ENCODE data around the gene MTFMT. TPM values are rescaled to one million over a fixed set of nuclear protein-coding genes. Genes with fewer than 3 reads are reported as not detected.

The MTFMT gene
- total and polyA plus RNA-seq, 2 experiments from 2014 or later: 19.0 to 36.0 TPM

- Histone ChIP-seq H3K4me1 (ENCODE audit: insufficient read depth) (peaks cover 14% of the 10 kb centered on the region), H3K36me3 (ENCODE audit: insufficient read depth) (no peaks in the 10 kb centered on the region), H3K79me2 (replicated peaks; ENCODE audit: insufficient read depth) (no peaks in the 10 kb centered on the region), H3K27me3 (ENCODE audit: insufficient read depth) (peaks cover 11% of the 10 kb centered on the region), H3K4me2 (no peak overlapping the region), H2AFZ (peak overlapping the region; percentile 78; the same call in 1 of the 2 replicates), H4K20me1 (replicated peaks; ENCODE audit: insufficient read depth) (no peaks in the 10 kb centered on the region), H3K27ac (ENCODE audit: low read depth) (no peak overlapping the region), H3K4me3 (no peak overlapping the region), H3K9me2 (ENCODE audit: insufficient read depth) (no peaks in the 10 kb centered on the region), H3F3A (replicated peaks; ENCODE audit: low read depth) (peaks cover 5% of the 10 kb centered on the region; the same call in 1 of the 2 replicates)
- peaks cover 16% of the 10 kb centered on the region for H3K27me3 Mint-ChIP-seq (ENCODE audit: insufficient read depth, low read depth, poor library complexity)
- ATAC-seq: no peak
- no peak for DNase-seq (ENCODE audit: low spot score)
- H3K27ac Mint-ChIP-seq: no peak overlapping the region
- H3K9me3 Mint-ChIP-seq: peaks cover 5% of the 10 kb centered on the region; the same call in 2 of the 3 replicates
- peaks cover 17% of the 10 kb centered on the region for H3K4me1 Mint-ChIP-seq
- H3K36me3 Mint-ChIP-seq (ENCODE audit: low read depth): no peaks in the 10 kb centered on the region; the same call in 2 of the 3 replicates
- TF ChIP-seq STAT1 (IDR thresholded peaks at IDR 0.05; ENCODE audit: unreplicated experiment) (no peak), REST (IDR thresholded peaks at IDR 0.05; ENCODE audit: unreplicated experiment) (no peak), POLR2AphosphoS5 (IDR thresholded peaks at IDR 0.05; ENCODE audit: low read depth) (no peak), EZH2 (IDR thresholded peaks at IDR 0.05; ENCODE audit: low read depth, unreplicated experiment) (no peak), ETS1 (IDR thresholded peaks at IDR 0.05) (no peak), ZNF331 (CRISPR knock-in tag; IDR thresholded peaks at IDR 0.05; ENCODE audit: low read depth) (no peak), EZH2phosphoT487 (IDR thresholded peaks at IDR 0.05; ENCODE audit: unreplicated experiment) (no peak), CREB1 (CRISPR knock-in tag; IDR thresholded peaks at IDR 0.05; ENCODE audit: low read depth) (no peak), ZNF114 (CRISPR knock-in tag; IDR thresholded peaks at IDR 0.05) (no peak), NANOG (IDR thresholded peaks at IDR 0.05; ENCODE audit: borderline replicate concordance) (no peak), JUNB (IDR thresholded peaks at IDR 0.05; ENCODE audit: unreplicated experiment) (no peak)
- TF ChIP-seq, protein P1, sequence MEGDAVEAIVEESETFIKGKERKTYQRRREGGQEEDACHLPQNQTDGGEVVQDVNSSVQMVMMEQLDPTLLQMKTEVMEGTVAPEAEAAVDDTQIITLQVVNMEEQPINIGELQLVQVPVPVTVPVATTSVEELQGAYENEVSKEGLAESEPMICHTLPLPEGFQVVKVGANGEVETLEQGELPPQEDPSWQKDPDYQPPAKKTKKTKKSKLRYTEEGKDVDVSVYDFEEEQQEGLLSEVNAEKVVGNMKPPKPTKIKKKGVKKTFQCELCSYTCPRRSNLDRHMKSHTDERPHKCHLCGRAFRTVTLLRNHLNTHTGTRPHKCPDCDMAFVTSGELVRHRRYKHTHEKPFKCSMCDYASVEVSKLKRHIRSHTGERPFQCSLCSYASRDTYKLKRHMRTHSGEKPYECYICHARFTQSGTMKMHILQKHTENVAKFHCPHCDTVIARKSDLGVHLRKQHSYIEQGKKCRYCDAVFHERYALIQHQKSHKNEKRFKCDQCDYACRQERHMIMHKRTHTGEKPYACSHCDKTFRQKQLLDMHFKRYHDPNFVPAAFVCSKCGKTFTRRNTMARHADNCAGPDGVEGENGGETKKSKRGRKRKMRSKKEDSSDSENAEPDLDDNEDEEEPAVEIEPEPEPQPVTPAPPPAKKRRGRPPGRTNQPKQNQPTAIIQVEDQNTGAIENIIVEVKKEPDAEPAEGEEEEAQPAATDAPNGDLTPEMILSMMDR (conservative IDR thresholded peaks at IDR 0.05; ENCODE audit: low read depth in 2 of 2): no peak
- TF ChIP-seq, protein P2, sequence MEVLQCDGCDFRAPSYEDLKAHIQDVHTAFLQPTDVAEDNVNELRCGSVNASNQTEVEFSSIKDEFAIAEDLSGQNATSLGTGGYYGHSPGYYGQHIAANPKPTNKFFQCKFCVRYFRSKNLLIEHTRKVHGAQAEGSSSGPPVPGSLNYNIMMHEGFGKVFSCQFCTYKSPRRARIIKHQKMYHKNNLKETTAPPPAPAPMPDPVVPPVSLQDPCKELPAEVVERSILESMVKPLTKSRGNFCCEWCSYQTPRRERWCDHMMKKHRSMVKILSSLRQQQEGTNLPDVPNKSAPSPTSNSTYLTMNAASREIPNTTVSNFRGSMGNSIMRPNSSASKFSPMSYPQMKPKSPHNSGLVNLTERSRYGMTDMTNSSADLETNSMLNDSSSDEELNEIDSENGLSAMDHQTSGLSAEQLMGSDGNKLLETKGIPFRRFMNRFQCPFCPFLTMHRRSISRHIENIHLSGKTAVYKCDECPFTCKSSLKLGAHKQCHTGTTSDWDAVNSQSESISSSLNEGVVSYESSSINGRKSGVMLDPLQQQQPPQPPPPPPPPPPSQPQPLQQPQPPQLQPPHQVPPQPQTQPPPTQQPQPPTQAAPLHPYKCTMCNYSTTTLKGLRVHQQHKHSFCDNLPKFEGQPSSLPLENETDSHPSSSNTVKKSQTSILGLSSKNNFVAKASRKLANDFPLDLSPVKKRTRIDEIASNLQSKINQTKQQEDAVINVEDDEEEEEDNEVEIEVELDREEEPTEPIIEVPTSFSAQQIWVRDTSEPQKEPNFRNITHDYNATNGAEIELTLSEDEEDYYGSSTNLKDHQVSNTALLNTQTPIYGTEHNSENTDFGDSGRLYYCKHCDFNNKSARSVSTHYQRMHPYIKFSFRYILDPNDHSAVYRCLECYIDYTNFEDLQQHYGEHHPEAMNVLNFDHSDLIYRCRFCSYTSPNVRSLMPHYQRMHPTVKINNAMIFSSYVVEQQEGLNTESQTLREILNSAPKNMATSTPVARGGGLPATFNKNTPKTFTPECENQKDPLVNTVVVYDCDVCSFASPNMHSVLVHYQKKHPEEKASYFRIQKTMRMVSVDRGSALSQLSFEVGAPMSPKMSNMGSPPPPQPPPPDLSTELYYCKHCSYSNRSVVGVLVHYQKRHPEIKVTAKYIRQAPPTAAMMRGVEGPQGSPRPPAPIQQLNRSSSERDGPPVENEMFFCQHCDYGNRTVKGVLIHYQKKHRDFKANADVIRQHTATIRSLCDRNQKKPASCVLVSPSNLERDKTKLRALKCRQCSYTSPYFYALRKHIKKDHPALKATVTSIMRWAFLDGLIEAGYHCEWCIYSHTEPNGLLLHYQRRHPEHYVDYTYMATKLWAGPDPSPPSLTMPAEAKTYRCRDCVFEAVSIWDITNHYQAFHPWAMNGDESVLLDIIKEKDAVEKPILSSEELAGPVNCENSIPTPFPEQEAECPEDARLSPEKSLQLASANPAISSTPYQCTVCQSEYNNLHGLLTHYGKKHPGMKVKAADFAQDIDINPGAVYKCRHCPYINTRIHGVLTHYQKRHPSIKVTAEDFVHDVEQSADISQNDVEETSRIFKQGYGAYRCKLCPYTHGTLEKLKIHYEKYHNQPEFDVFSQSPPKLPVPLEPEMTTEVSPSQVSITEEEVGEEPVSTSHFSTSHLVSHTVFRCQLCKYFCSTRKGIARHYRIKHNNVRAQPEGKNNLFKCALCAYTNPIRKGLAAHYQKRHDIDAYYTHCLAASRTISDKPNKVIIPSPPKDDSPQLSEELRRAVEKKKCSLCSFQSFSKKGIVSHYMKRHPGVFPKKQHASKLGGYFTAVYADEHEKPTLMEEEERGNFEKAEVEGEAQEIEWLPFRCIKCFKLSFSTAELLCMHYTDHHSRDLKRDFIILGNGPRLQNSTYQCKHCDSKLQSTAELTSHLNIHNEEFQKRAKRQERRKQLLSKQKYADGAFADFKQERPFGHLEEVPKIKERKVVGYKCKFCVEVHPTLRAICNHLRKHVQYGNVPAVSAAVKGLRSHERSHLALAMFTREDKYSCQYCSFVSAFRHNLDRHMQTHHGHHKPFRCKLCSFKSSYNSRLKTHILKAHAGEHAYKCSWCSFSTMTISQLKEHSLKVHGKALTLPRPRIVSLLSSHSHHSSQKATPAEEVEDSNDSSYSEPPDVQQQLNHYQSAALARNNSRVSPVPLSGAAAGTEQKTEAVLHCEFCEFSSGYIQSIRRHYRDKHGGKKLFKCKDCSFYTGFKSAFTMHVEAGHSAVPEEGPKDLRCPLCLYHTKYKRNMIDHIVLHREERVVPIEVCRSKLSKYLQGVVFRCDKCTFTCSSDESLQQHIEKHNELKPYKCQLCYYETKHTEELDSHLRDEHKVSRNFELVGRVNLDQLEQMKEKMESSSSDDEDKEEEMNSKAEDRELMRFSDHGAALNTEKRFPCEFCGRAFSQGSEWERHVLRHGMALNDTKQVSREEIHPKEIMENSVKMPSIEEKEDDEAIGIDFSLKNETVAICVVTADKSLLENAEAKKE (CRISPR knock-in tag; IDR thresholded peaks at IDR 0.05): no peak
- no peak overlapping the region for H3K4me3 Mint-ChIP-seq
Measured at GRCh38 chr15:65071381-65071811, 42.0 kb upstream of the MTFMT start.
